Measurements from ENCODE around the gene ZNF213.

ZNF213 gene

DNA sequence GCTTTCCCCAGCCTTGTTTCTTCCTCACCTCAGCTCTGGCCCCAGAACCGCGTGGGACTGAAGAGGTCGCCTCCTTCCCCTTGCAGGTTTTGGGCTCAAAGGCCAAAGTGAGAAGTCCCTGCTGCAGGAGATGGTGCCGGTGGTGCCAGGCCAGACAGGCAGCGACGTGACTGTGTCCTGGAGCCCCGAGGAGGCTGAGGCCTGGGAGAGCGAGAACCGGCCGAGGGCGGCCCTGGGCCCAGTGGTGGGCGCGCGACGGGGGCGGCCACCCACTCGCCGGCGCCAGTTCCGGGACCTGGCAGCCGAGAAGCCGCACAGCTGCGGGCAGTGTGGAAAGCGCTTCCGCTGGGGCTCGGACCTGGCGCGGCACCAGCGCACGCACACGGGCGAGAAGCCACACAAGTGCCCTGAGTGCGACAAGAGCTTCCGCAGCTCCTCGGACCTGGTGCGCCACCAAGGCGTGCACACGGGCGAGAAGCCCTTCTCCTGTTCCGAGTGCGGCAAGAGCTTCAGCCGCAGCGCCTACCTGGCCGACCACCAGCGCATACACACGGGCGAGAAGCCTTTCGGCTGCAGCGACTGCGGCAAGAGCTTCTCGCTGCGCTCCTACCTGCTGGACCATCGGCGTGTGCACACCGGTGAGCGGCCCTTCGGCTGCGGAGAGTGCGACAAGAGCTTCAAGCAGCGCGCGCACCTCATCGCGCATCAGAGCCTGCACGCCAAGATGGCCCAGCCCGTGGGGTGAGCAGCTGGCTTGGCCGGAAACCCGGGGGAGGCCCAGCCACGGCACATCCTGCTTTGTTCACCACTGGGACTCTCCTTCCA is 6.0 kb downstream of the ZNF213 start:
- Histone ChIP-seq H3K27ac (no peak overlapping the region), H3K9me3 (ENCODE audit: low read depth, low read length) (no peaks in the 10 kb centered on the region), H3K4me3 (no peak overlapping the region), H3K9ac (ENCODE audit: insufficient read length) (no peak overlapping the region), H3K36me3 (ENCODE audit: insufficient read depth, low read length) (no peaks in the 10 kb centered on the region)
- TF ChIP-seq POLR2AphosphoS5 (IDR thresholded peaks at IDR 0.05; ENCODE audit: borderline replicate concordance, low read depth, low read length) (no peak), FOXP2 (optimal IDR thresholded peaks at IDR 0.05; ENCODE audit: control extremely low read depth, extremely low read length, insufficient read depth) (no peak), EZH2 (IDR thresholded peaks at IDR 0.05) (no peak)
- no peak for DNase-seq (ENCODE audit: low read depth, low spot score)

DNA sequence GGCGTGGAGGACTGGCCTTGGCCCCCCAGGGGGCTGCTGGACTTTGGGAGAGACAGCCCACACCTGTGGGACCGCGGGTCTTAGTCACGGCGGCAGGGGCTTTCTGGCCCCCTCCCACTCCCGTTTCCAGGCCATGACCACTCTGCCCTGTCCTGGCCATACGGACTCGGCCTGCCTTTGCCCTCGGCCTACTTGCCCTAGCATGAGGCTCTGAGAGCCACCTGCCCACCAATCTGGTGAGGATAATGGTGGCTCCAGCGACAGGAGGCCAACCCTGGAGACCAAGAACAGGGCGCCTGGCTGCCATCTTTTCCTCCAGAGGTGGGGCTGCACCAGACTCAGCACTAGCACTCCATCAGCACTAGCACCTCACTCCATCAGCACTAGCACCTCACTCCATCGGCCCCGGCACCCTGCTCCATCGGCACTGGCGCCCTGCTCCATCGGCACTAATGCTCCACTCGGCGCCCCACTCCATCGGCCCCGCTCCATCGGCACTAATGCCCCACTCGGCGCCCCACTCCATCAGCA is 7.0 kb downstream of the ZNF213 start:
- H3K9me3 ChIP-seq (ENCODE audit: low read depth, low read length), result no peaks in the 10 kb centered on the region
- no peak overlapping the region for H3K27ac ChIP-seq
- H3K9ac ChIP-seq (ENCODE audit: insufficient read length), result no peak overlapping the region
- no peak overlapping the region for H3K4me3 ChIP-seq
- no peaks in the 10 kb centered on the region for H3K36me3 ChIP-seq (ENCODE audit: insufficient read depth, low read length)
- DNase-seq (ENCODE audit: low read depth, low spot score), result no peak
- TF ChIP-seq FOXP2 (optimal IDR thresholded peaks at IDR 0.05; ENCODE audit: control extremely low read depth, extremely low read length, insufficient read depth) (no peak), EZH2 (IDR thresholded peaks at IDR 0.05) (no peak), POLR2AphosphoS5 (IDR thresholded peaks at IDR 0.05; ENCODE audit: borderline replicate concordance, low read depth, low read length) (no peak)

DNA sequence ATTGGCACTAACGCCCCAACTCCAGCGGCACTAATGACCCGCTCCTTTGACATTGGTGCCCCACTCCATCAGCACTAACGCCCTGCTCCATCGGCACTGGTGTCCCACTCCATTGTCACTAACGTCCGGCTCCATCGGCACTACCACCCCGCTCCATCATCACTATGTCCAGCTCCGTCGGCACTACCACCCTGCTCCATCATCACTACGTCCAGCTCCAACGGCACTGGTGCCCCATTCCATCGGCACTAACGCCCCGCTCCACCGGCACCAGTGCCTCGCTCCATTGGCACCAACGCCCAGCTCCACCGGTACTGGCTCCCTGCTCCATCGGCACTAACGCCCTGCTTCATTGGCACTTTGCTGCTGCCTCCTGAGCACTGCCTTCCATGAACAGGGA is 7.5 kb downstream of the ZNF213 start:
- H3K27ac ChIP-seq, result no peak overlapping the region
- TF ChIP-seq EZH2 (IDR thresholded peaks at IDR 0.05) (no peak), FOXP2 (optimal IDR thresholded peaks at IDR 0.05; ENCODE audit: control extremely low read depth, extremely low read length, insufficient read depth) (no peak), POLR2AphosphoS5 (IDR thresholded peaks at IDR 0.05; ENCODE audit: borderline replicate concordance, low read depth, low read length) (no peak)
- DNase-seq (ENCODE audit: low read depth, low spot score), result no peak
- H3K36me3 ChIP-seq (ENCODE audit: insufficient read depth, low read length), result no peaks in the 10 kb centered on the region
- no peaks in the 10 kb centered on the region for H3K9me3 ChIP-seq (ENCODE audit: low read depth, low read length)
- H3K9ac ChIP-seq (ENCODE audit: insufficient read length), result no peak overlapping the region
- H3K4me3 ChIP-seq, result no peak overlapping the region

DNA sequence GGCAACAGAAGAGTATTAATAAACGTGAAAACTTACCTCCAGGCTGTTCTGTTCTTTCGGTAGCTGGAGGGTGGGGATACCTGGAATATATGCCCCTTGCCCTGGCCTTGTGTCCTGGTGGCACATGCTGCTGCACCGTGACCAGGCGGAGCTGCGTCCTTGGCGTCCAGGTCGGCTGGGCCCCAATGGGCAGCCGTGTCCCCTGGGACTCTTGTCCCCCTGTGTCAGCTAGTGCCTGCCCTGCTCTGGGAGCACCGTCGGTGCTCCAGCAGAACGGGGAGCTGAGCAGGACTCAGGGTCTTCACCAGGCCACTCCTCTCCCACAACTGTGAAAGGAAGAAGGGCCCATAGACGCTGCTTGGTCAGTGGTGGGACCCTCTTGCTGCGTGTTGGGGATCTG is 7.9 kb downstream of the ZNF213 start:
- Histone ChIP-seq H3K9me3 (ENCODE audit: low read depth, low read length) (no peaks in the 10 kb centered on the region), H3K4me3 (no peak overlapping the region), H3K27ac (no peak overlapping the region), H3K36me3 (ENCODE audit: insufficient read depth, low read length) (no peaks in the 10 kb centered on the region), H3K9ac (ENCODE audit: insufficient read length) (no peak overlapping the region)
- DNase-seq (ENCODE audit: low read depth, low spot score), result no peak
- TF ChIP-seq EZH2 (IDR thresholded peaks at IDR 0.05), result no peak
- no peak for TF ChIP-seq FOXP2 (optimal IDR thresholded peaks at IDR 0.05; ENCODE audit: control extremely low read depth, extremely low read length, insufficient read depth)
- TF ChIP-seq POLR2AphosphoS5 (IDR thresholded peaks at IDR 0.05; ENCODE audit: borderline replicate concordance, low read depth, low read length), result no peak

DNA sequence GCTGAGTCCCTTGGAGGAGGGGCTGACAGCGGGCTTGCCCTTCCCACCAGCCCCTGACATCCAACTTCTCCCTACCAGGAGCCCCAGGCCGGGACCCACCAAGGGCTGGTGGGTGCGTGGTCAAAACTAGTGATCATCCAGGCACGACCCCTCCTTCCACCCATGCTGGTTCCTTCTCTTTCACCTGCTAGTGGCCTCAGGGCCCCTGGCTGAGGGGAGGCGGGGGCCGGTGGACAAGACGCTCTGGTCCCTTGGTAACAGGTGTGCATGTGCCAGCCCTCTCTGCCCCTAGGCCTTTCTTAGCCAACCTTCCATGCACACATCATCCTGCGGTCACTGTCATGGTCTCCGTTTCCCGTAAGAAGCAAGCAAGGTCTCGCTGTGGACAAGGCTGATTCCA is 8.4 kb downstream of the ZNF213 start:
- no peak for DNase-seq (ENCODE audit: low read depth, low spot score)

DNA sequence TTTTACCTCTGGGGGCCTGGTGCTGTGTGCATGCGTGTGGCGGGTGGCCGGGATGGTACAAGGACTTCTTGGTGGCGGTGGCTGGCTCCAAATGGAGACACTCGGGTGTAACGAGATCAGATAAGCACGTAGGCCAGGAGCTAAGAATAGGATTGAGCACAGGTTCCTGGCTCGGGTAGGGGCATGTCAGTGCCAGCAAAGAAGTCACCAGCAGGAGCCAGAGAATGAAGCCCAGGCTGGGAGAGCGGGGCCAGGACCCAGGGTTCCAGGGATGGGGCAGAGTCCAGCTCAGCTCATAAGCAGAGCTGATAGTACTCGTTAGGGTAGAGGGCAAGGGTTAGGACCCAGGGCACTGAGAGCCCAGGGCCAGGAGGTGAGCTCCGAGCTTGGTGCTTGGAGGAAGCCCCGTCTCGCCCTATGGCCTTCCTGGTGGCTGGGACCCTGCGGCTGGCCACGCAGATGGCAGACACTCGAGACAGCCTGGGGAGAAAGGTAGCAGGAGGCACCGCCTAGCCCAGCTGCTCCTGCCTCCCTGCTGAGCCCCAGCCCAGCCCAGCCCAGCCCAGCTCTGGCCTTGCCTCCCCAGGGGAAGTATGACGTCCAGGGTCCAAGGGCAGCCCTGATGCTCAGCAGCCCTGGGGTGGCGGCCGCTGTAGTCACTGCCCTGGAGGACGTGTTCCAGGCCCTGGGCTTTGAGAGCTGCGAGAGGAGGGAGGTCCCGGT is 8.9 kb downstream of the ZNF213 start:
- Histone ChIP-seq H3K4me3 (no peak overlapping the region), H3K36me3 (ENCODE audit: insufficient read depth, low read length) (no peaks in the 10 kb centered on the region), H3K27ac (no peak overlapping the region), H3K9me3 (ENCODE audit: low read depth, low read length) (no peaks in the 10 kb centered on the region), H3K9ac (ENCODE audit: insufficient read length) (no peak overlapping the region)
- no peak for DNase-seq (ENCODE audit: low read depth, low spot score)
- TF ChIP-seq POLR2AphosphoS5 (IDR thresholded peaks at IDR 0.05; ENCODE audit: borderline replicate concordance, low read depth, low read length) (no peak), EZH2 (IDR thresholded peaks at IDR 0.05) (no peak), FOXP2 (optimal IDR thresholded peaks at IDR 0.05; ENCODE audit: control extremely low read depth, extremely low read length, insufficient read depth) (no peak)

More for the DNA sequence above, 8.4 kb downstream of the ZNF213 start:
- Histone ChIP-seq H3K27ac (no peak overlapping the region), H3K9me3 (ENCODE audit: low read depth, low read length) (no peaks in the 10 kb centered on the region), H3K9ac (ENCODE audit: insufficient read length) (no peak overlapping the region), H3K36me3 (ENCODE audit: insufficient read depth, low read length) (no peaks in the 10 kb centered on the region), H3K4me3 (no peak overlapping the region)
- no peak for TF ChIP-seq EZH2 (IDR thresholded peaks at IDR 0.05)
- no peak for TF ChIP-seq FOXP2 (optimal IDR thresholded peaks at IDR 0.05; ENCODE audit: control extremely low read depth, extremely low read length, insufficient read depth)
- no peak for TF ChIP-seq POLR2AphosphoS5 (IDR thresholded peaks at IDR 0.05; ENCODE audit: borderline replicate concordance, low read depth, low read length)

DNA sequence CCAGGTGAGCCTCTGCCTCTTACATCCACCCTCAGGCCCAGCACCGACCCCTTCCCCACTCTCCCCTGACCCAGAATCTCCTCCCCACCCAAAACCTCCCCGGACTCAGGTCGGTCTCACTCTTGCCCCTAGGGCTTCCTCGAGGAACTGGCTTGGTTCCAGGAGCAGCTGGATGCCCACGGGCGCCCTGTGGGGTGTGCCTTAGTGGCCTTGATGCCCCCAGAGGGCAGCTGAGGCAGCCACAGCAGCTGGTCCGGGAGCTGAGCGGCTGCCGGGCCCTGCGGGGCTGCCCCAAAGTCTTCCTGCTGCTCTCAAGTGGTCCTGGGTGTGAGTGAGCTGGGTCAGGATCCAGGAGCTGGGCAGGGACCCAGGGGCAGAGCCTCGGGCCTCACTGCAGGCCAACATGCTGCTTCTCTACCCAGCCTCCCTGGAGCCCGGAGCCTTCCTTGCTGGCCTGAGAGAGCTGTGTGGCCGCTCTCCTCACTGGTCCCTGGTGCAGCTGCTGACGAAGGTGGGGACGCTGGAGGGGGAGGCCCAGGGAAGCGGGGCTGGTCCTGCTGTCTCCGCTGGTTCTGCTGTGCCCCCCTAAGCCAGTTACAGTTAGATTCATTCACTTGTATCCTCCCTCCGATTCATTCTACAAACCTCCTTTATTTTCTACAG is 9.6 kb downstream of the ZNF213 start:
- H3K27ac ChIP-seq, result no peak overlapping the region
- H3K36me3 ChIP-seq (ENCODE audit: insufficient read depth, low read length), result no peaks in the 10 kb centered on the region
- no peak for DNase-seq (ENCODE audit: low read depth, low spot score)
- H3K9ac ChIP-seq (ENCODE audit: insufficient read length), result no peak overlapping the region
- H3K4me3 ChIP-seq, result no peak overlapping the region
- no peaks in the 10 kb centered on the region for H3K9me3 ChIP-seq (ENCODE audit: low read depth, low read length)
- TF ChIP-seq FOXP2 (optimal IDR thresholded peaks at IDR 0.05; ENCODE audit: control extremely low read depth, extremely low read length, insufficient read depth), result no peak
- no peak for TF ChIP-seq EZH2 (IDR thresholded peaks at IDR 0.05)
- TF ChIP-seq POLR2AphosphoS5 (IDR thresholded peaks at IDR 0.05; ENCODE audit: borderline replicate concordance, low read depth, low read length), result no peak

DNA sequence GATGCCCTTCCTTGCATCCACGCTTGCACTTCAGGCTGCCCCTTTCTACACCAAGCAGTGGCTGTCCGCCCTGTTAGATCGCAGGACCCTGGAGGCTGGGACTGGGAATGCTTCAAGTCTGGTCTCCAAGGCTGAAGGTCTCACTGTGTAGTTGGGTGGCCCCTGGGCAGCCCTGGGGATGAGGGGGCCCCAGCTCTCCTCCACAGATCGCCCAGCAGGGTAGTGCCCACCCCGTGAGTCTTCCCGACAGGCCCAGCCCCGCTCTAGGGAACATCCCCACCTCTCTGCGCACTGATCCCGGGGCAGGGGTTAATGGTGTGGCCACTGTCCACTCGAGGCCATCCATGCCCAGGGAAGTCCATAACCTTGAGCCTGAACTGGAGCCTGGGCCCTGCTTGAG is 10.3 kb downstream of the ZNF213 start:
- no peak for TF ChIP-seq EZH2 (IDR thresholded peaks at IDR 0.05)
- TF ChIP-seq POLR2AphosphoS5 (IDR thresholded peaks at IDR 0.05; ENCODE audit: borderline replicate concordance, low read depth, low read length), result no peak
- no peak for TF ChIP-seq FOXP2 (optimal IDR thresholded peaks at IDR 0.05; ENCODE audit: control extremely low read depth, extremely low read length, insufficient read depth)
- Histone ChIP-seq H3K27ac (no peak overlapping the region), H3K9ac (ENCODE audit: insufficient read length) (no peak overlapping the region), H3K4me3 (no peak overlapping the region), H3K36me3 (ENCODE audit: insufficient read depth, low read length) (no peaks in the 10 kb centered on the region), H3K9me3 (ENCODE audit: low read depth, low read length) (no peaks in the 10 kb centered on the region)
- DNase-seq (ENCODE audit: low read depth, low spot score), result no peak

Data from SK-N-MC (cell line).